HPDE6-E6E7 (cell line): ENCODE data around the gene VSIR.

ENCODE experiments used
- DNase-seq: peaks from one replicate; pipeline ENCODE4 v3.0.0; 2011; ENCODE audit warnings: missing footprints; ENCODE audit errors: extremely low spot score

The VSIR gene

DNA sequence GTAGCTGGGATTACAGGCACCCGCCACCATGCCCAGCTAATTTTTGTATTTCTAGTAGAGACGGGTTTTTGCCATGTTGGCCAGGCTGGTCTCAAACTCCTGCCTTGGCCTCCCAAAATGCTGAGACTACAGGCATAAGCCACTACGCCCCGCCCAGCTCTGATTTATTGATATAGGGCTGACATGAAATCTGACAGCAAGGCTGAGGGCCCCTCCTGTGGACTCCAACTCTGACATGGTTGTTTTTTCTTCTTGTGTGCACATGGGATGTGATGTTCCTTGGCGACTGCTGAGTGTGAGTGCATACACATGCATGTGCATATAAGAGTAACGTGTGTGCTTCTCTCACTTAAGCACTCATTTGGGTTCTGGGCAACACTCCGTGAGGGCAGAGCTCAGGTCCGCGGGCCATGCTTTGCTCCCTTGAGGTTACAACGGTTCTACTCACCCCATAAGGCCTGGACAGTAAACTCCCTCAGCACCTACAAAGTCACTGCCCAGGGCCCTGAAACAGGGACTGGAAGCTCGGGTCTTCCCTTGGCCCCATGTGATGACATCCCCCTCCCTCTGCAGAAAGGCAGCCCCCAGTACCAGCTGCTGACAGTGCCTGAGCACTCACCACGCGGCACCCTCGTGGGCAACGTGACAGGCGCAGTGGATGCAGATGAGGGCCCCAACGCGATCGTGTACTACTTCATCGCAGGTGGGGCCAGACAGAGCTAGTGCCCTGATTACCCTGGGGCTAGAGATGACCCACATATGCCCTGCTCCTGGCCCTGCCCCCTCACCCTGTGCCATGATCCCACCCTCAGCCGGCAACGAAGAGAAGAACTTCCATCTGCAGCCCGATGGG lies 33.6 kb upstream of the VSIR start:
- DNase-seq: no peak

DNA sequence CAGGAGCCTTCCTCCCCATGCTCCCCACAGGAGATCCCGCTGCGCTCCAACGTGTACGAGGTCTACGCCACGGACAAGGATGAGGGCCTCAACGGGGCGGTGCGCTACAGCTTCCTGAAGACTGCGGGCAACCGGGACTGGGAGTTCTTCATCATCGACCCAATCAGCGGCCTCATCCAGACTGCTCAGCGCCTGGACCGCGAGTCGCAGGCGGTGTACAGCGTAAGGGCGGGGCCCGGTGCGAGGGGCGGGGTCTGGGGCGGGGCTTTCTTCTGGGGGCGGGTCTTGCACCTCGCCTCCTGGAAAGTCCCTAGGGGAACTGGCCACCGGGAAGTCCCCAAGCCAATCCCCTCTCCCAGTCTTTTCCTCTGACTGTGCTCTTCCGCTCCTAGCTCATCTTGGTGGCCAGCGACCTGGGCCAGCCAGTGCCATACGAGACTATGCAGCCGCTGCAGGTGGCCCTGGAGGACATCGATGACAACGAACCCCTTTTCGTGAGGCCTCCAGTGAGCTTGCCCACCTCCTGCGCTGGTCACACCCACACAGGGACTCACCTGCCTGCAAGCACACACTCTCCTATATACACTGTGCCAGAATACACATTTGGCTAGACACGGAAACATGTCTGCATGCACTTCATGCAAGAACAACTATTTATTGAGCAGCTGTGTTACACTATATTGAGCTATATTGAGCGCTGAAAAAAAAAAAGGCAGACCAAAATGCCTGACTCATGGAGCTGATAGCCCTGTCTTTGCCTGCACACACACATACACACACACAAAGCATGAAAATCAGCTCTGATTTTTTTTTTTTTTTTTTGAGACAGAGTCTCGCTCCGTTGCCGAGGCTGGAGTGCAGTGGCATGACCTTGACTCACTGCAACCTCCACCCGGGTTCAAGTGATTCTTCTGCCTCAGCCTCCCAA lies 32.7 kb upstream of the VSIR start:
- no peak for DNase-seq

DNA sequence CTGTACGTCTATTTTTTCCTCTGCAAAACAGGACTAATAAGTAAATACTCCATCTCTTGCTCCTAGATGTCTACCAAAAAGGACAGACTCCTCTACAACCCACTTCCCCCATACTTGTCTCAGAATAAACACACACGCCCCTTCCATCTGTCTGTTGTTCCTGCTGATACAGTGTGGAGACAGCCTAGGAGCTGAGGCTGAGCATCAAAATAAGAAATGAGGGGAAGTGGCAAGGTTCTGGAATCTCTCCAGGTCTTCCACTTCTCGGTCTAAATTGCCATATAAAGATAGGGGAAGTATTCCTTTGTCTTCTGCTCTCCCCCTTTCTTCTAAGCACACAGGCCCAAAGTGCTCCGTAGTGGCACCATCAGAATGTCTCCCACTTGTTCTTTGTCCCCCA lies 30.8 kb upstream of the VSIR start:
- DNase-seq: no peak

DNA sequence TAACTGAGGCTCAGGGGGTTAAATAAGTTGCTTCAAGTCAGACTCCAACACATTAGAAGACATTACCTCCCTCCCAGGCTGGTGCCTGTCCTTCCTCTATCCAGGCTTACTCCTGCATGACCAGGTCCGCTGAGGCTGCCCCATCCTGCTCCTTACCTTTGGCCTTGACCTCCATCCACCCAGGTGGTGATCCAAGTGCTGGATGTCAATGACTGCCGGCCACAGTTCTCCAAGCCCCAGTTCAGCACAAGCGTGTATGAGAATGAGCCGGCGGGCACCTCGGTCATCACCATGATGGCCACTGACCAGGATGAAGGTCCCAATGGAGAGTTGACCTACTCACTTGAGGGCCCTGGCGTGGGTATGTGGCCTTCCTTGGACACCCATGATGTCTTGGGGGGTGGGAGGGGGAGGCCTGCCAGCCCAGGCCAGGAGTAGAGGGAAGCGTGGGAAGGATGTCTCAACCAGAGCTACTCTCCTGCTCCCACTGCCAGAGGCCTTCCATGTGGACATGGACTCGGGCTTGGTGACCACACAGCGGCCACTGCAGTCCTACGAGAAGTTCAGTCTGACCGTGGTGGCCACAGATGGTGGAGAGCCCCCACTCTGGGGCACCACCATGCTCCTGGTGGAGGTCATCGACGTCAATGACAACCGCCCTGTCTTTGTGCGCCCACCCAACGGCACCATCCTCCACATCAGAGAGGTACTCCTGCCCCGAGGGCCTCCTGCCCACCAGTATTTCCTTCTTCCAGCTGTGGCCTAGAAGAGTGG lies 29.6 kb upstream of the VSIR start:
- DNase-seq: no peak

DNA sequence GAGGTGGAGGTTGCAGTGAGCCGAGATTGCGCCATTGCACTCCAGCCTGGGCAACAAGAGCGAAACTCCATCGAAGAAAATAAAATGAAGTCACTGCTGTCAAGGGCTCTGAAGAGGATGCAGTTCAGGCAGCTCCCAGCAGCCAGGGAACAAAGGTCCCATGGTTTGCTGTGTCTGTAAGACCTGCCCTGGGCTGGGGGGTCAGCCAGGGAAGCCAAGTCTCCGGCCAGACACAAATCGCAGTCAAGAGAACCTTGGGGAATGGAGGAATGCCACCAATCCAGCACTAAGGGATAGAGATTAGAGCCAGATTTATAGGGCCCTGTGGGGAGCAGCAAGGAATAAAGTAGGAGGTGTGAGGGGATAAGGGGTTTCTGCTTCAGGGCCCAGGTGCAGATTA lies 28.9 kb upstream of the VSIR start:
- DNase-seq: no peak

DNA sequence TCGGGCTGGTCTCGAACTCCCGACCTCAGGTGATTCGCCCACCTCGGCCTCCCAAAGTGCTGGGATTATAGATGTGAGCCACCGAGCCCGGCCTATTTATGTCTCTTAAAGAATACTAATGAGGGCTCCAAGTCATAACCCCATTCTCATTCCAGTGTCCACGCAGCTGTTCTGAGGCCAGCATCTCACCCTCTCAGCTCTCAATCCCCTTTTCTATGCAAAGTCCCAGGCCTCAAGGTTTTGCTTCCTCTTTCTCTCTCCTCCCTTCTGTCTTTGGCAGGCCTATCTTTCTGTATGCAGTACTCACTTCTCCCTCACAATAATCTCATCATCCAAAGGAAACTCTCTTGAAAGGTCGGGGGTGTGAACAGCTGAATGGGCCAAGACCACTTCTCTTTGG lies 28.0 kb upstream of the VSIR start:
- DNase-seq: no peak

DNA sequence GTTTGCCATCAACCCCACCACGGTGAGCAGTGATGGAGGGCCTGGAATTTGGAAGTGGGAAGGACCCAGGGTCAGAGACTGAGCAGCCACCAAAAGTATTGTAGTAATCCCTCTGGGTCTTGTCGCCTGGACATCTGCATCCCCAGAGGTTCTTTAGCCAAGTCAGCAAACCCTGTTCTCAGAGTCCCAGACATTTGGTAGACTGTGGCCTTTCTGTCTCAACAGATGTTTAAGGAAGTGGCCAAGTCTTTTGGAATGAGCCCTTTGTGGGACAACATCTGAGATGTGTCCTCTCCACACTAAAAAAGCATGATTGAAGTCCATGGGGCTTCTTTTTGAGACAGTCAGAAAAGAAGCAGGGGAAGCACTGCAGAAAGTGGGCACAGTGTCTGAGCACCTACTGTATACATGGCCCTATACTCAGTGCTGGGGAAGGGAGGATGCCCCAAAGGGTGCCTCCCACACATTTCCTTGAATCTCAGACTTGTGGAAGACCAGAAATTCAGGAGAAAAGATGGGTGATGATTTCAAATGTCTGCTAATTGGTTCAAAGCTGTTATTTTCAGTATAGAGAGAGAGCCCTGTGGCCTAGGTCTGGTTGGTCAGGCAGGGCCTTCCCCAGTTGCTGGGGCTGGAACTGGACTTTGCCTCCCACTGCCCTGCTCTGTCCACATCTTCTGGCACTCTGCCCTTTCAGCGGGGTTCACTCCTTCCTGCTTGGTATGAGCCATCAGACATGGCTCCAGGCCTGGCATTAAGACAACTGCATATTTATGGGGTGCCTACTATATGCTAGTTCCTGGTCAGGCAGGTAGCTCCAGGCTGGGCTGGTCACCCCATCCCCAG lies 26.5 kb upstream of the VSIR start:
- DNase-seq: no peak

DNA sequence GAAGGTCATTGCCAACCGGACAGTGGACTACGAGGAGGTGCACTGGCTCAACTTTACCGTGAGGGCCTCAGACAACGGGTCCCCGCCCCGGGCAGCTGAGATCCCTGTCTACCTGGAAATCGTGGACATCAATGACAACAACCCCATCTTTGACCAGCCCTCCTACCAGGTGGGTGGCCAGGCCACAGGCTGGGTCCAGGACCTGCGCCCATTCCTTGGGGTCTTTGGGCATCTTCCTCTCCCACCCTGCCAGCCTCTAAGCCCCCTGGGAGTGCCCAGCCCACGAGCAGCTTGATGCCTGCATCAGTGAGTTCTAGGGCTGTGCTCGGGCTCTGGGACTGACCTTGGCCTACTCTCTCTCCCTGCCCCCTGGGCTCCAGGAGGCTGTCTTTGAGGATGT lies 25.8 kb upstream of the VSIR start:
- no peak for DNase-seq

DNA sequence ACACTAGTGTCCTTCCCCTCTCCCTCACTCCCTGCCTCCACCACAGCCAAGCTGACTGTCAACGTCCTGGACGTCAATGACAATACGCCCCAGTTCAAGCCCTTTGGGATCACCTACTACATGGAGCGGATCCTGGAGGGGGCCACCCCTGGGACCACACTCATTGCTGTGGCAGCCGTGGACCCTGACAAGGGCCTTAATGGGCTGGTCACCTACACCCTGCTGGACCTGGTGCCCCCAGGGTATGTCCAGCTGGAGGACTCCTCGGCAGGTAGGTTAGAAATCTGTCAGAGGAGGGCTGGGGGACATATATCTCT lies 24.9 kb upstream of the VSIR start:
- no peak for DNase-seq

DNA sequence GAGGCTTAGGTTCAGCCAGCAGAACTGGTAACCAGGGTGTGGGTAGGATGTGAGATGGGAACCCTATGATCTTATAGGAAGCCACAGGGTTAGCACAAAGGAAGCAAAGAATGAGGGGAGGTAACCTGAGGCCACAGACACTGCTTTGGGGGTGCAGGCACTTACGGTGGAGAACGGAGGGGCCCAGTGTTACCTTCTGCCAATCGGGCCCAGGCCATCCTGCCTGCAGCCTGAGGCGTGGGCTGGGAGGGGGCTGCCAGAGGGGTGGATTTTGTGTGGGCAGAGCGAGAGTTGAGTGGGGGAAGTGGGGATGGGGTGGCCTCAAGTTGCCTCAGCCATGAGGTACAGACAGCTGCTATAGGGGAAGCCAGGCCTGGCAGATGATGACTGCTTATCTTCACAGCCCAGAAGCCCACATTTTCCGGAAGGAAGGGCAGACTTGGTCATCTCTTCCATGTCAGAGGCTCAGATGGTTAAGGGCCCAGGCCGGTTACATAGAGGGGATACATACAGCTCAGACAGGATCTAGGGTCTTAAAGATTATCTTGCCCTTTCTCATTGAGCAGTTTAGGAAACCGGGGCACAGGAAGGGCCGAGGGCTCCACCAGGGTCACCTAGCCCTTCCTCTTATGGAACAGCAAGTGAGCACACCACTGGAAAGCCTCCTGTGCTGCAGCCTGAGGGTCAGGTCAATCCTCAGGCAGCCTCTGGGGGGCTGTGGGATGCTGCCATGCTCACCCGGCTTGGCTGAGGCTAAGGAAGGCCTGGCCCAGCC lies 24.4 kb upstream of the VSIR start:
- no peak for DNase-seq

DNA sequence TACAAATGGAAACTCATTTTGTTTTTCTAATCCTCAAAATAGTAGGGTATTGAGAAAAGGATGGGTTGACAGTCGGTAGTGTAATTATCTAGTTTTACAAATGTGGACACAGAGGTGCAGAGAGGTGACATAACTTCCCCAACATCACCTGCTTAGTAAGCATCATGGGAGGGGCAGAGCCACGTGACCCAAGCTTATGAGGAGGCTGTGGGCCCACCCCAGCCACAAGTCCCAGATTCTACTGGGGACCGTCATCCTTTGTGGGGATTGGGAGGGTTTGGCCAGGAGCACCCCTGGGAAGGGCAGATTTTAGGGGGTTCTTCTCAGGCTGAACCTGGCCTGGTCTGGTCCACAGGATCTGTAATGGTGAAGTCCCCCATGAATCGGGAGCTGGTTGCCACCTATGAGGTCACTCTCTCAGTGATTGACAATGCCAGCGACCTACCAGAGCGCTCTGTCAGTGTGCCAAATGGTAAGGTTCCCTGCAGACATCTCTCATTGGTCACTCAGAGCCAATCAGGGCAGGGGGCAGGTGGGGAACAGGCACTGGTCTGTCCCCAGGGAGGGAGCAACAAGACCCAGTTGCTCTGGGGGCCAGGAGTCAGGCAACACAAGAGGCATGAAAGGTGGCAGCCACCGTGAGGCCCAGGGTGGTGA lies 23.6 kb upstream of the VSIR start:
- DNase-seq: no peak

DNA sequence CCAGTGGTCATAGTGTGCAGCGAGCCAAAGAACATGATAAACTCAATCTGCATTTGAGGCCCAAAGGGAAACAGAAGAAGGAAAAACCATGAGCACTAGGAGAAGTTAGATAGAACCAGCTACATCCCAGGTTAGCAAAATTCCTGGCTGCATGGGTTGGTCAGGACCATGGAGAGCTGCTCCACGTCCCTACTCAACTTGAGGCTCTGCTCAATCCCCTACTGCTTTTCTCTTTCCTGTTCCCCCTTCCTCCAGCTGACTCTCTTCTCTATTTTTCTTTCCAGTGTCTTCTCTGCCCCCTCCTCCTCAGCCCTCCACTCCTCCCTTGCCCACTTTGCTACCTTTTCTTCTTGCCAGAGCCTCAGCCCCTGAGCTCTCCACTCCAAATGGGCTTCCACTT lies 21.9 kb upstream of the VSIR start:
- DNase-seq: no peak

DNA sequence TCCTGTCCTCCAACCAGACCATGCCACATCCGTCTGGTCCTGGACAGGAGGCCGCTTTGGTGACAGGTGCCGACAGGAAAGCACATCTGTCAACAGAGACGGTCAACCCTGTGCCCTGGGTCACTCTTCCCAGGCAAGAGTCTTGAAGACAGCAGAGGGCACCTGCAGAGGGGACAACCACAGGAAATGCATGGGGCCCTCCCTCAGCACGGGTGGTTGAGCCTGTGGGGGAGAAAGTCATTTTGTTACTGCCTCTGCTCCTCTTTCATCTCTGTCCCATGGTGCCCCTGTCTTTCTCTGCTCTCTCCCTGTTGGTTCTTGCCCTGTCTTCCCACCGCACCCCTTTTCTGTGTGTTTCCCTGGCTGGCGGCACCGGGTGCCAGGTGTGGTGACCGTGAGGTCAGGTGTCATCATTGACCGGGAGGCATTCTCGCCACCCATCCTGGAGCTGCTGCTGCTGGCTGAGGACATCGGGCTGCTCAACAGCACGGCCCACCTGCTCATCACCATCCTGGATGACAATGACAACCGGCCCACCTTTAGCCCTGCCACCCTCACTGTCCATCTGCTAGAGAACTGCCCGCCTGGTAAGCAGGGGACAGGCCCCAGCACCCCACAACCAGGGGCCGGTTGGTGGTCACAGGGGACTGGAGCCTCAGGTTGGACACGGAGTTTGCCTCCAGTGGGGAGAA lies 17.6 kb upstream of the VSIR start:
- no peak for DNase-seq

DNA sequence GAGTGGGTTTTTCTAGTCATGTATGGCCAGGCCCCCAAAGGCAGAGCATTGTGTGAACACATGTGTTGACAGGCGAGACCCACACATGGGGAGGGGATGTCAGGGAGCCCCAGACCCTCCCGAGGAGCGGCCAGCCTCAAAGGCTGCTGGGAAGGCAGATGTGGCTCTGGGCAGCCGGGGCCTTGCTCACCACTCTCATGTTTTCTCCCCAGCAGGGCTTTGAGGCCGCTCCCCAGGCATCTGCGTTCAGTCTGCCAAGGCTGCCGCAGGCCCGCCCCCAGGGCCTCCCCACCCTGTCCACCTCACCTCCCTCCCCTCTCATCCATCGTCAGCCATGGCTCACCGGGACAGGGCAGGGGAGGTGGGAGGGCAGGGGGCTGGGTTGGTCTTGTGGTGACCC lies 16.6 kb upstream of the VSIR start:
- no peak for DNase-seq

DNA sequence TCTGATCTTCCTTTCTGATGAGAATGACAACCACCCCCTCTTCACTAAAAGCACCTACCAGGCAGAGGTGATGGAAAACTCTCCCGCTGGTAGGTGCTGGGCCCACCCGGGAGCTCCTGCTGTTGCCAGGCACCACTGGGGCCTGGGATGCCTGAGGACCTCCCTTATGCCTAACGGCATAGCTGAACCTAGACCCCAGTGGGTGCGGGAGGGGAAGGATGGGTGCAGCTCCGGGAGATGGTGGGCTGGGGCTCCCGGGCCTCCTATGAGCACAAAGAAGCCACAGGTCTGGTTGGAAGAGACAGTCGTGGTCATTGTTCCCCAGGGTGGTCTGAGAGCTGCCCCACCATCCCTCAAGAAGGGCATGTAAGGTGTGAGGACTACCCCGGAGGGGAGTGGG lies 15.6 kb upstream of the VSIR start:
- DNase-seq: no peak

DNA sequence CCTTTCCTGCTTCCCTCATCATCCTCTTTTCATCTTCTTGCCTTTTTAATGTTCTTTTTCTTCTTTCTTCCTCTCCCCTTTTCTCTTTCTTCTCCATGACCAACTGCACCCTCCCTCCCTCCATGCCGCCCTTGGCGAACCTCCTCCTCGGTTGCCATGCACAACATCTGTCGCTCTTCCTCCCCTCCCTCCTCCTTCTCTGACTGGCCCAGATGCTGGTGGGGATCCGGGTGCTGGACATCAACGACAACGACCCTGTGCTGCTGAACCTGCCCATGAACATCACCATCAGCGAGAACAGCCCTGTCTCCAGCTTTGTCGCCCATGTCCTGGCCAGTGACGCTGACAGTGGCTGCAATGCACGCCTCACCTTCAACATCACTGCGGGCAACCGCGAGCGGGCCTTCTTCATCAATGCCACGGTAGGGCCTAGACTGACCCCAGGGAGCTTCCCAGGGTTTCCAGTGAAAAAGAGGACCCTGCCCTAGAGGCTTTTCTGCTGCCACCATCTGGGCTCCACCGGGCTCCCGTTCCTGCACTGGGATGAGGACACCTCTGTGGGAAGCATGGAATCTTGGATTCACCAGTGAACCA lies 11.5 kb upstream of the VSIR start:
- DNase-seq: no peak

DNA sequence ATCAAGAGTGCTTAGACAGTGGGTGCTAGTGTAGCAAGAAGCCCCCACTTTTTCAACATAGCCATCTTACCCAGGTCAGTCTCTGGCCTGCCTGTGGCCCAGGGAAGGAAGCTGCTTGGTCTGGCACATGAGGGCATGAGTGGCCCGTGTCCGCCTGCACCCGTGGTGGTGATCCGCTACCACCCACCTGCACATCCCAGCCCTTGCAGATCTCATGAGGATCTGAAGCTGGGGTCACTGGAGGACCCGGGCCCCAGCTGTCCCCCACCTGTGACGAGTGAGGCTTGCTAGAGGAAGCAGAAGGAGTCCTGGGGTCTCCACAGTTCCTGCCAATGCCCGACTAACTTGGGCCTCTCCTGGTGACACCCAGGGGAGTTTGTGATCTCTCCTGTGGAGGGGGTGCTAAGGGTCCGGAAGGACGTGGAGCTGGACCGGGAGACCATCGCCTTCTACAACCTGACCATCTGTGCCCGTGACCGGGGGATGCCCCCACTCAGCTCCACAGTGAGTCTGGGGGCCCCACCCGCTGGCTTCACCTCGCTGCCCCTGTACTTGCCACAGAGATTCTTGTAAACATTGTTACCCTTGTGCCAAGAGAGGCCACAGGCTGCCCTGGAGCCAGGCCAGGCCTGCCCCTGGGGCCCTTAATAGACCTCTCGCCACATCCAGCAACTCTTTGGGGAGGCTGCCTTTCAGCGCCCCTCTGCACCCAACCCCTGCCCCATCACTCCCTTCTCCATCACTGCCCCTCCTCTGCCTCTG lies 10.8 kb upstream of the VSIR start:
- DNase-seq: no peak

DNA sequence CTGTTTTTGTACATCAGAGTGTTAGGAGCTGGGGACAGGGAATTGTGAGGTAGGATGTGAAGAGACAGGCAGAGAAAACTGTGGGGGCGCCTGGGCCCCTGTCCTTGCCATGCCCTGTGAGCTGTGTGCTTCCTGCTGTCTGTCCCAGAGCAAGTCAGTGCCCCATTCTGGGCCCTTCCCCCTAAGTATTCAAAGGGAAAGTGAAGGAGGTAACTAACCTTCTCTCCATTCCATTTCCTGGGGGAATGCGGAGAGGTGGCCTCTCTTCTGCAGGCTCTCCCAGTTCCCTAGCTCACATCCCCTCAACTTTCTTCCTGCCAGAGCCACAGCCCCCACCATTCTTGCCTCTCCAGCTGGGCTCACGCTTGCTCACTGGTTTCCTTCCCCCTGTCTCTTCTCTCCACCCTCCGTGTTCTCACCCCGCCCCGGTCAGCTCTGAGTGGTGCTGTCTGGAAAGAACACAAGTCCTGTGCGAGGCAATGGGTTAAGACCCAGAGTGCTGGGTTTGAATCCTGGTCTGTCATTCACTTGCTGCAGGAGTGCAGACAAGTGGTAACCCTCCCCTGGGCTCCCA lies 9.7 kb upstream of the VSIR start:
- no peak for DNase-seq
